WI38 (cell line): ENCODE measurements around the gene USP2.

Experiments used
- H3K4me3 ChIP-seq: 2 replicates; pipeline ENCODE4 v1.5.1; 2011; ENCODE audit warnings: low read depth, mild to moderate bottlenecking, control low read depth, low read length
- CTCF ChIP-seq: IDR thresholded peaks from 2 replicates; pipeline ENCODE4 v1.5.1; 2012; ENCODE audit warnings: low read depth, mild to moderate bottlenecking, control low read depth, low read length

The USP2 gene

DNA sequence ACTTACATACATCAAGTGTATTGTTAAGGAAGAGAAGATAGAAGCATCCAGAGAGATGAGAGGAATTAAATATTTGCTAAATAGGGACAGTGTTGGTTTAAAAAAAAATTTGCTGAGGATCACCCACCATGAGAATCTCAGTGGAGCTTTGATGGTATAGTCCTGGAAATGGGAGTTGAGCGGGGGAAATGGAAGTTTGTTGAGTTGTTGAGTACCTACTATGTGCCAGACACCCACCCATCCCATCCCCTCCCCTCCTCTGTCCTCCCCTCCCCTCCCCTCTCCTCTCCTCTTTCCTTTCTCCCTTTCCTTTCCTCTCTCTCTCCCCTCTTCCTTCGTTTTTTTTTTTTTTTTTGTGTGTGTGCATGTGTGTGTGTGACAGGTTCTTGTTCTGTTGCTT is 30.3 kb downstream of the USP2 start:
- TF ChIP-seq CTCF, result no peak

DNA sequence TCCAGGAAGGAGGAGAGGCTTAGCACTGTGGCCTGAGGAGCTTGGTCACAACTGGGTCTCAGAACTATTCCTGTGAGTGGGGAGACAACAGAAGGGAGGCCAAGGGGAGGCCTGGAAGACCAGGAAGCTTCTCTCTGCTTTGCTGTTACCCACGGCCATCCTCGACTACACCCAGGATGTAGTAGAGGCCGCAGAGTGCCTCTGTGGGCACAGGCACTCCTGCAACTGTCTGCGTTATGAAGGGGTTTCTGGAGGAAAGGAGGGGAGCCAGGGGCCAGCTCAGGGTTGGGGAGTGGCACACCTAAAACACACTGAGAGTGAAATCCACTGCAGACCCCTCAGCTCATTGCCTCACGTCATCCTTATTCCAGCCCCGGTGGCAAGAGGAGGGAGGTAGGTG is 31.2 kb downstream of the USP2 start:
- no peak overlapping the region for H3K4me3 ChIP-seq
- TF ChIP-seq CTCF, result no peak

More for the DNA sequence above, 30.3 kb downstream of the USP2 start:
- no peak overlapping the region for H3K4me3 ChIP-seq

- TF ChIP-seq CTCF, result no peak
Measured at GRCh38 chr11:119347940-119348605, 33.4 kb downstream of the USP2 start.

GRCh38 chr11:119347242-119347641 is 34.2 kb downstream of the USP2 start:
- no peak overlapping the region for H3K4me3 ChIP-seq
- TF ChIP-seq CTCF, result no peak

More at GRCh38 chr11:119347940-119348605, 33.4 kb downstream of the USP2 start:
- H3K4me3 ChIP-seq, result no peak overlapping the region

DNA sequence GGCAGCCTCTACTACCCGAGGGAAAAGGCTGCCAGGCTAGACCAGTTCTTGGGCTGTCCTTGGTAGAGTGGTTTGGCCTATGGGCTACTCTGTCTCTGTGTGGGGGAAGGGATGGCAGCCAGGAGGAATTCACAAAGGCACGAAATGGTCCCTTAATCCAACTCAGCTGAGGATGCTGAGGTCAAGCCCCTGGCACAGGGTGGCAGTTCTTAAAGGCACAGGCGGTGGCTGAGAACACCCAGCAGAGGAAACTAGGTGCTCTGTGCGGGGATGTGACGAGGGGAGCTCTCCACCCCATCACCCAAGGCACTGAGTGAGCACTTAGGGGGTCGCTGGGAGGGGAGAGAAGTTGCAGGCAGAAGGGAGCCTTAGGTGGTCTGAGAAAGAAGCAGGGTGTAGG is 34.9 kb downstream of the USP2 start, which contains the start of gene MFRP:
Gene MFRP, minus strand, starts transcription at position 101 of the 400 bp plus-strand sequence. CDS start 192 bp downstream, outside the sequence.
- H3K4me3 ChIP-seq, result no peak within 1 kb of the TSS
- no peak for TF ChIP-seq CTCF

DNA sequence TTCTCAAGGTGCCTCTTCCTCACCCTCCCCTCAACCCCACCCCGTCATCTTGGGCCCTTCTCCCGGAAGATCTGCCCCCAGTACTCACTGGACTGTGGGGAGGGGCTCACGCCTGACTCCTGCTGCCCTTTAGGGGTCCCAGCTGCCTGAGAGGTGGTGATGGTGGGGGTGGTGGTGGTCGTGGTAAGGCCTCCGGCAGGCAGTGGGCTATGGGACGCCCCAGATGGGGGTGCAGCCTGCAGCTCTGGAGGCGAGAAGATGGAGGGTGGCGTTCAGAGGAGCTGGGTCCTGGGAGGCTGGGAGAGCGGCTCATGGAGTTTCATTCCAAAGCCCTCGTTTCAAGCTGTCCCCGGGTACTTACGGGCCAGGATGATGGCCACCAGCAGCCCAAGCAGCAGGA is 35.8 kb downstream of the USP2 start:
- H3K4me3 ChIP-seq, result no peak overlapping the region
- no peak for TF ChIP-seq CTCF

DNA sequence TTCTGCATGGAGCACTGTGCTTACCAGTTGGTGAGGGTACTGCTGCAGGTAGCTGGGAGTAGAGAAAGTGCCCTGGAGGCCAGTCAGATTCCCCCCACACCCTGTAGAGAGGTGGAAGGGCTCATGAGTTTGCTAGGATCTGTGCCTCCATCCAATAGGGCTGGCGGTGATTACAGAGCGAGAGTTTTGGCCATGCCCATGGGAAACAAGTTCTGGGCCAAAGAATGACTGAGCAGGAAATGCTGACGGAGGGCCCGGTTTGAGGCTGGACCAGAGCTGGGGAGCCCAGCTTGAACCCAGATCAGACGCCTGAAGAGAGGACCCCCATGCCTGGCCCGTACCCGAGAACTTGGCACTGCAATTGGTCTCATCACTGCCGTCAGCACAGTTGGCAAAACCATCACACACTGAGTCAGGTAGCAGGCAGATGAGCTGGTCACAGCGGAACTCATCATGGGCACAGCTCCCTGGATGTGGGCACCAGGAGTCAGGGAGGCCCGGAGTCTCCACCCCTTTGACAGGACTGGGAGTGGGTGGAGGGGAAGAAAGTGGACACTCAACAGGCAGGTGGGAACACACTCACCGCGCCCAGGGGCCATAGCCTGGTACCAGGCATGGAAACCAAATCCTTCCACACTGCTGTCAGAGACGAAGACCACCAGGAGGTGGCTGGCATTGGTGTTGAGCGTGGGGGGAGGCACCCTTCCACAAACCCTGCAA is 37.0 kb downstream of the USP2 start:
- TF ChIP-seq CTCF, result no peak
- no peak overlapping the region for H3K4me3 ChIP-seq
